SW480 (cell line): ENCODE data around the gene TMEM134.
"Not testable (repeated sequence)": the region's sequence is repeated elsewhere in the genome, so short reads cannot be mapped to it uniquely, and the experiment has no call there.

Experiments
- DNase-seq: peaks from one replicate; pipeline ENCODE4 v3.0.0-alpha.2; 2016; ENCODE audit warnings: low spot score

The TMEM134 gene

DNA sequence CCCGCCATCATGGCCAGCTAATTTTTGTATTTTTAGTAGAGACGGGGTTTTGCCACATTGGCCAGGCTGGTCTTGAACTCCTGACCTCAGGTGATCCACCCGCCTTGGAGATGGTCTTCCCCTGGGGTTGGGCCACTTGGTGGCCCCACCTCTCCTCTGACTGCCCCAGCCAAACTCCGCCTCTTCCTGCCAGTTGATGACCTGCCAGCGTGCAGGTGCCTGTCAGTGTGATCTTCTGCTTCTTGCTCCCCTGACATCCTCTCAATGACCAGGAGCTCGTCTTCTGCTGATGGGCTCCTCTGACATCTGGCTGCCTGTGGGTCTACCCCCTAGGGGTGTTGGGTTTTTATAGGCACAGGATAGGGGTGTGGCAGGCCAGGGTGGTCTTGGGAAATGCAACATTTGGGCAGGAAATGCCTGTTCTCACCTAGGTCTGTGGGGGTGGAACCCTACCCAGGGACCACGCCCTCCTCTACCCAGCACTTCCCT, 16.9 kb upstream of the TMEM134 start:
- DNase-seq, result peak; percentile 43

DNA sequence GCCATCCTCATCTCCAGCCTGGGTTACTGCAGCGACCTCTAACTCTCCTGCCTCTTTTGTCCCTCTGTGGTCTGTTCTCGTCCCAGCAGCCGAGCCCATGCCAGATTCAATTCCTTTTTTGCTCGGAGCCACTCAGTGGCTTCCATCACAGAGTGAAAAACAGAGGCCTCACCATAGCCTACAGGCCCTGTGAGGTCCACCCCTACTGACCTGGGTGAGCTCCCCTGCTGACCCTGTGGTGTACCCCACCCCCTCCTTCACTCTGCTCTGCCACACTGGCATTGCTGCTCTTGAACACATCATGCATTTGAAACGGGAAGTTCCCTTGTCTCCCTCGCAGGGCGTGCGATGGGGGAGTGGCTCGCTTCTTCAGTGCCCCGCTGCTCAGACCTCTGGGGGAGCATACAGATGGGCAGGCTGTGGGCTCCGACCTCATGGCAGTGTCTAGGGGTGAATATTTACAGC, 15.8 kb upstream of the TMEM134 start:
- DNase-seq, result no peak

DNA sequence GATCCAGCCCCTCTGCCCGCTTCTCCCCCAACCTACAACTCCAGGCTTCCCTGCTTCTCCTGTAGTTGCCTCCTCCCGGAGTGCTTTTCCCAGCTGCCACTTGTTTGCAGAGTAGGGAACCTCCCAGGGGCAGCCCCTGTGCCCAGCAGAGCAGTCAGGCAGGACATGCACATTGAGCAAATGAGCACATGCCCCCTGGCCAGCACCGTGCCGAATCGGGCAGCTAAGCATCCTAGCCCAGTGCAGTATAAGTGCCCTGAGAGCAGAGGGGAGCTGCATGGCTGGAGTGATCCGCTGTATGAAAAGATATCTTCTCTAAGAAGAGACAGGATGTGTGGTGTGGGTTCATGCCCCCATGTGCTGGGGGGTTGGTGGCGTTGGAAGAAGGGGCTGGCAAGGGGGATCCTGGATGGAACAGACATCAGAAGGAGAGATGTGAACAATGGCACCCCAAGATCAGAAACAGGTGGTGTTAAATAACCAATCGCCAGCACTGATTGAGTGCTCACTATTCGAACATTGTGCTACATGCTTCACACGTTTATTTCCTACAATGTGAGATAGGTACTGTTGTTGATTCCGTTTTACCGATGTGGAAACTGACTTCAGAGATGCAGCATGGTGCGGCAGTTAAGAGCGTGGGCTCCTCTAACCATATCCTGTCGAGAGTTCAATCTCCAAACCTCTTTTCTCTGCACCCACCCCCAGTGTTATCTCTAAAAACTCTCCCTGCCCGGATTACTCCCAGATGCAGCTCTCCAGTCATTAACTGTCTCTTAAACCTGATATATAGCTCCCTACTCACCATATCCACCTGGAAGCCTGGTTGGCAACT, 15.0 kb upstream of the TMEM134 start:
- no peak for DNase-seq

DNA sequence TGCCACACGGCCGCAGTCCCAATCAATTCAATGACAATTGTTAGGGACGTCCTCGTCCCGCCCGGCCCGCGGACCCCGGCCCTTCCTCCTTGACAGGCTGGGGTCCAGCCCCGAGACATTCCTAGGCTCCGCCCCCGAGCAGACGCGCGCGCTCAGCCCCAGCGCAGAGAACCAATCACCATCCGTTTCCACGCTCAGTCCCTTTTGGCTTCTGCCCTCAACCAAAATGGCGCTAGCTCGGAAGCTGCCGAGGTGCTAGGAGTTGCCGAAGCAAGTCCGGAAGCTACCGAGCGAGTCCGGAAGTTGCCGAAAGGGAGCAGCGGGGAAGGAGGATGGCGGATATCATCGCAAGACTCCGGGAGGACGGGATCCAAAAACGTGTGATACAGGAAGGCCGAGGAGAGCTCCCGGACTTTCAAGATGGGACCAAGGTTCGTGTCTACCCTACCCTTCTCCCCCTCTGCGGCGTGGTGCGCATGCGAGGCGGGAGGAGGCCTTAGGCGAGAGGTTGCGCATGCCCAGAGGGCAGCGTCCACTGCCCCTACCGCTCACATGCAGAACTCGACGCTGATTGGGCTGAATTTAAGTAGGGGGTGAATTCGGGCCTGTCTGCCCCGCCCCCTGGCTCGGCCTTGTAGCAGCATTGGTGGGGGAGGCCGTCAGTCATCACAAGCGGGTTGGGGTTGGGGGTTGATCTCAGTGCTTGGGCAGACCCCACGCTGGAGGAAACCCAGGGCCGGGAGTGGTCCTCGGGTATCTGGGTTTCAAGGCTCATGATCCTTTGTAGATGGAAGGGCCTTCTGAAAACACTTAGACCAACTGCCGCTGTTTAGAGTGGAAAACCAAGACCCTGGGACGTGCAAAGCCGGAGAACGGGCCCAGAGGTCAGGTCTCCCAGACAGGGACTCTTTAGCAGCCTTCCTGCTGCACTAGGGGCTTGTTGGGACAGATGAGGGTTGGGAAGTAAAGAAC, 14.1 kb upstream of the TMEM134 start, which contains the start of gene AIP:
AIP (plus strand) TSS at position 200 of the 972 bp plus-strand sequence; CDS start at position 333, 133 bp downstream.
- DNase-seq, result peak; percentile 97

DNA sequence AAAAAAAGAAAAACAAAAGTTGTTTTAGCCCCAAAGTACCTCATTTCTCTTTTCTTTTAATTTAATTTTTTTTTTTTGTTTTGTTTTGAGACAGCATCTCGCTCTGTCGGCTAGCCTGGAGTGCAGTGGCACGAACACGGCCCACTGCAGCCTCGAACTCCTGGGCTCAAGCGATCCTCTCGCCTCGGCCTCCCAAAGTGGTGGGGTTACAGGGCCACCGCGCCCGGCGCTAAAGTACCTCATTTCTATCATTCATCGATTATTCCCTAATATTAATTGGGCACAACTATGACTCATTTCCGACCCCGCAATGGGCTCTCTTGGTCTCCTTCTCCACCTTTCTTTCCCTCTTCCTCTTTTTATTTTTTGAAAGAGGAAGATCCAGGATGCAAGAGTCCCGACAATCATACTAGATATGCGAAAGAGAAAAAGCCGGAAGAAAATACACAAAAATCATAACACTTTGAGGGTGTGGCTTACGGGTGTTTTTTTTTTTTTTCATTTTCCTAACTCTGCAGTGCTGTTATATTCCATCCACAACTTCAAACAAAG, 13.3 kb upstream of the TMEM134 start:
- DNase-seq, result no peak

DNA sequence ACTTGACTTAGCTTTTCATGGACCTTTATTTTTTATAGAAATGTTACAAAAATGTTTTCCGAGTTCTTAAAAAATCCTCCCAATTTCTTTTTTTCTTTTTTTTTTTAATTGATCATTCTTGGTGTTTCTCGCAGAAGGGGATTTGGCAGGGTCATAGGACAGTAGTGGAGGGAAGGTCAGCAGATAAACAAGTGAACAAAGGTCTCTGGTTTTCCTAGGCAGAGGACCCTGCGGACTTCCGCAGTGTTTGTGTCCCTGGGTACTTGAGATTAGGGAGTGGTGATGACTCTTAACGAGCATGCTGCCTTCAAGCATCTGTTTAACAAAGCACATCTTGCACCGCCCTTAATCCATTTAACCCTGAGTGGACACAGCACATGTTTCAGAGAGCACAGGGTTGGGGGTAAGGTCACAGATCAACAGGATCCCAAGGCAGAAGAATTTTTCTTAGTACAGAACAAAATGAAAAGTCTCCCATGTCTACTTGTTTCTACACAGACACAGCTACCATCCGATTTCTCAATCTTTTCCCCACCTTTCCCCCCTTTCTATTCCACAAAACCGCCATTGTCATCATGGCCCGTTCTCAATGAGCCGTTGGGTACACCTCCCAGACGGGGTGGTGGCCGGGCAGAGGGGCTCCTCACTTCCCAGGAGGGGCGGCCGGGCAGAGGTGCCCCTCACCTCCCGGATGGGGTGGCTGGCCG, 8.4 kb upstream of the TMEM134 start:
- not testable (repeated sequence) for DNase-seq

DNA sequence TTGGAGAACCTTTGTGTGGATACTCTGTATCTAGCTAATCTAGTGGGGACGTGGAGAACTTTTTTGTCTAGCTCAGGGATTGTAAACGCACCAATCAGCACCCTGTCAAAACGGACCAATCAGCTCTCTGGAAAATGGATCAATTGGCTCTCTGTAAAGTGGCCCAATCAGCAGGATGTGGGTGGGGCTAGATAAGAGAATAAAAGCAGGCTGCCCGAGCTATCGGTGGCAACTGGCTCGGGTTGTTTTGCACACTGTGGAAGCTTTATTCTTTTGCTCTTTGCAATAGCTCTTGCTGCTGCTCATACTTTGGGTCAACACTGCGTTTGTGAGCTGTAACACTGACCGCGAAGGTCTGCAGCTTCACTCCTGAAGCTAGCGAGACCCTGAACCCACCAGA, 7.6 kb upstream of the TMEM134 start:
- not testable (repeated sequence) for DNase-seq

DNA sequence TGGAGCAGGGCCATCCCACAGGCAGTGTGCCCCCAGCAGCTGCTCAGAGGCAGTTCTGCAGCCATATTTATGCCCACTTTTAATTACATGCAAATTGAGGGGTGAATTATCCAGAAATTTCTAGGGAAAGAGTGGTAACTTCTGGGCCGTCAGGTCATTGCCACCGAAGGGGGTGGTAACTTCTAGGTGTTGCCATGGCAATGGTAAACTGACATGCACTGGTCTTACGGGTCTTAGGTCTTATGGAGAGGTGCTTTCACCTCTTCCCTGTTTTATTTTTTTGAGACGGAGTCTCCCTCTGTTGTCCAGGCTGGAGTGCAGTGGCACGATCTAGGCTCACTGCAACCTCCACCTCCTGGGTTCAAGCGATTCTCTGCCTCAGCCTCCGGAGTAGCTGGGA, 3.8 kb upstream of the TMEM134 start:
- no peak for DNase-seq

DNA sequence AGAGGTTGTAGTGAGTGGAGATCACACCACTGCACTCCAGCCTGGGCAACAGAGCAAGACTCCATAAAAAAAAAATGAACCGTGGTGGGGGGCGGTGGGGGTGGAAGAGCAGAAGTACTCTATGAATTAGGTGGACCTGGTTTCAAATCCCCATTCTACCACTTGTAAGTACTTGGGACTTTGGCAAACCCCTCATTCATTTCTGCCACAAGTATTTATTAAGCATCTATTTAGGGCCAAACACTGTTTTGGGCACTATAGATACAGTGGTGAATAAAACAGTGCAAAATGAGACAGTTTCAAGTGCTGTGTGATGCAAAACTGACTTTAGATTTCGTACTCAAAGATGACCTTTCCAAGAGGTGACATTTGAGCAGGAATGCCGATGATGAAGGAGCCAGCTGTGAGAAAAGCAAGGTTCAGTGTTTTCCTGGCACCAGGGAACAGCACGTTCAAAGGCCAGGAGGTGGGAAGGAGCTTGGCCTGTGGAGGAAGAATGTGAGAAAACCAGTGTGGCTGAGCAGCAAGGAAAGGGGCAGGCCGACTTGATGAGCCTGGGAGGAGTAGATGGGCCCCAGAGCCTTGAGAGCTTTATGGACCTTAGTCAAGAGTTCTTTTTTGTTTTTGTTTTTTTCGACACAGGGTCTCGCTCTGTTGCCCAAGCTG, 1.4 kb upstream of the TMEM134 start:
- DNase-seq, result no peak

DNA sequence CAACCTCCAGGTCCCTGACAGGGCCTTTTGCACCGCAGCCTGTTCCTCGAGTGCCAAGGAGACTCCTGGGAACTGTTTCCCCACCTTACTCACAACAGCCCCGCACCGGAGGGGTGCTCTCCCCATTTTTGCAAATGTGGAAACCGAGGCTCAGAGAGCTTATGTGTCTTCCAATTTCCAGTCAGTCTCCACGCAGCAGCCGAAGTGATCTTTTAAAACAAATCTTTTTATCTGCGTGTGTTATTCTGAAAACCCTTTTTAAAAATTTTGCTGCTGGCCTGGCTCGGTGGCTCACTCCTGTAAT, 409 bp upstream of the TMEM134 start:
- no peak for DNase-seq

DNA sequence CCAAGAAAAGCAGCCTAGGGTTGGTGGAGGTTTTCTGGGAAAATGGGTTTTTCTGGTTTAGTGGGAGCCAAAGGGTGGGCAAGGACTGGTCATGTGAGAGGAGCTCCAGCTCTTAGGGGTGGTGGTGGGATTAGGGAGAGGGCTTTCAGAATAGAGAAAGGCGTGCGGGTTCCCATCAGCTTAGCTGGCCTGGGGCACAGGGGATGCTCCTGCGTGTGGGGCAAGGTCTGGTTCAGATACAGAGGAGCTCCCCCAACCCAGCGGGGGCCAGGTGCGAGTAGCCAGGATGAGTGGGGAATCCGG, 644 bp downstream of the TMEM134 start:
- DNase-seq, result no peak

DNA sequence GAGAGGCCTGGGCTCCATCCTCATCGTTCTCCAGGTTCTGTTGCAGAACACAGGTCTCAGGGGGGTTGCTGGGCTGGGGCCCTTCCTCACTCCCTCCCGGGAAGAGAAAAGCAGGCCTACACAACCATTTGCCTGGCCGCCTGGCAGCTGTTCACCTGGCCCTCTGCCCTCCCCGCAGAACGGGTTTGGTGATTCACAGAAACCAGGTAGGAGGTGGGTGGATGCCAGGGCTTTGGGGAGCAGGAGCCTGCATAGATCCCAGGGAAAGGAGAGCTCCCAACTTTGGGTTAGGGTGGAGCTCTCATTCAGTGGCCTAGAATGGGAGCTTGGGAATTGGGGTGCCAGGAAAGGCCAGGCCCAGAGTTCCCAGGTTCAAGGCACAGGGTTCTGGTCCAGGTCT, 995 bp downstream of the TMEM134 start:
- peak; percentile 52 for DNase-seq

DNA sequence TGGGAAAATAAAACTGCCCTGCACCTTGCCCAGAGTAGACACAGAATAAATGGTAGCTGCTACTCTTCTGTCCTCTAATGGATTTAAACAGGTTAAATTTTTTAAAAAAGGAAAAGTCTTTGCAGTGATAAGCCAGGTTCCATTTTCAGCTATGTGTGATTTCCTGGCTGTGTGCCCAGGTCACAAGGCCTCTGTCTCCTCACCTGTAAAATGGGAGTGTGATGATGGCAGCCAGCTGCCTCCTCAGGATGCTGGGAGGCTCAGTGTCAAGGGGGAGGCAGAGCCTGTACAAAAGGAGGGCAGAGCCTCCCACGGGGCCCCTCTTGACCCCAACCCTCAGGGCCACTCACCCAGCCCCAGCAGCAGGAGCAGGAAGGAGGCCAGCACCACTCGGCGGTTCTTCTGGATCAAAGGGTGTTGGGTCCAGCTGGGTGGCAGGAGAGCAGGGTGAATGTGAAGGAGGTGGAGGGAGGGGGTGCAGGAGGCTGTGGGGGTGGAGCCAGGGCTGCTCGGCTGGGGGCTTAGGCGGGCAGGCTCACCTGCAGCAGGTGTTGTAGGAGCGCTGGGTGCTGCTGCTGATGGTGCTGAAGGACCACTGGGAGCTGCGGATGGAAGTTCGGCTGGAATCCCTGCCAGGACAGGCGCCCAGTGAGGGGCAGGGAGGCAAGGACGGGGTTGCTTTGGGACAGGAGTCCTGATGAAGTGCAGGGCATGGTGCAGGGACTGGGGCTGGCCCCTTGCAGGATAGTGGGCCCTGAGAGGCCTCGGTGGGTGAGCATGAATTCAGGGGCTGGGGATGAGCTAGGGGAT, 1.9 kb downstream of the TMEM134 start:
- no peak for DNase-seq

DNA sequence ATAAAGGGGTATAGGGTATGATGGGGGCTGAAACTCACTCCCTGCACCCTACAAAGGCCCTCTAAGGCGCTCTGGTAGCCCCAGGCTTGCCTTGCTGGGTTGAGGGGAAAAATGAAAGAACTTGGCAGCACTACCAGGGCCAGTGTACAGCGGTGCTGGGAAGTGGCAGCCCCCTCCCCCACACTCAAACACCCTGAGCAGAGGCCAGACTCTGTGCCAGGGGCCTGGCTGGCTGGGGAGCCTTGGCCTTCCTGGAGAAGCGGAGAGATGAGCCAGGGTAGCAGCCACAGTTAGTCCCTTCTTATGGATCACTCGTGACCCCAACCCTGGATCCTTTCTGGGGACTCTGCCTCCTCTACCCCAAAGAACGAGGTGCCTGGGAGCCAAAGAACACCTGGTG, 2.7 kb downstream of the TMEM134 start:
- no peak for DNase-seq

DNA sequence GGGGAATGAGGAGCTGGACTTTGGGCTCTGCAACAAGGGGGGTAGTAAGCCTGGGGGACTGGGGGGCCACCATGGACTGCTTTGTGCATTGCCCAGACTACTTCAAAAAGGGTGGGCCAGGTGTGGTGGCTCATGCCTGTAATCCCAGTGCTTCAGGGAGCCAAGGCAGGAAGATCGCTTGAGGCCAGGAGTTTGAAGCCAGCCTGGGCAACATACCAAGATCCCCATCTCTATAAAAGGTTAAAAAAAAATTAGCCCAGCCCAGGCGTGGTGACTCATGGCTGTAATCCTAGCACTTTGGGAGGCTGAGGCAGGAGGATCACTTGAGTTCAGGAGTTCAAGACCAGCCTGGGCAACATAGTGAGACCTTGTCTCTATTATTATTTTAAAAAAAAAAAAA, 3.5 kb downstream of the TMEM134 start:
- DNase-seq, result not testable (repeated sequence)

DNA sequence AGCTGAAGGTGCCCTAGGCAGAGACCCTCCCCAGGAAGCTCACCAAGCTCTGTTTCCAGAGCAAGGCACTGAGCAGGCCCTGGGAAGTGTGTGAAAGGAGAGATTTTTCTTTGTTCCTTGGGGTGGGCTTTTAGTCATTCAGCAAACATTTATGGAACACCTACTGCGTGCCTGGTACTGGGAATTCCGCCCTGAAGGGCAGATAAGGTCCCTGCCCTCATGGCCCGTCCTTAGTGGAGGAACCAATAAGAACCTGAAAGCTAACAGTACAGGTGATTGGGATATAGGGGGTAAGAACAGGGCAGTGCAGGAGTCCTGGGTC, 3.9 kb downstream of the TMEM134 start:
- DNase-seq, result no peak

DNA sequence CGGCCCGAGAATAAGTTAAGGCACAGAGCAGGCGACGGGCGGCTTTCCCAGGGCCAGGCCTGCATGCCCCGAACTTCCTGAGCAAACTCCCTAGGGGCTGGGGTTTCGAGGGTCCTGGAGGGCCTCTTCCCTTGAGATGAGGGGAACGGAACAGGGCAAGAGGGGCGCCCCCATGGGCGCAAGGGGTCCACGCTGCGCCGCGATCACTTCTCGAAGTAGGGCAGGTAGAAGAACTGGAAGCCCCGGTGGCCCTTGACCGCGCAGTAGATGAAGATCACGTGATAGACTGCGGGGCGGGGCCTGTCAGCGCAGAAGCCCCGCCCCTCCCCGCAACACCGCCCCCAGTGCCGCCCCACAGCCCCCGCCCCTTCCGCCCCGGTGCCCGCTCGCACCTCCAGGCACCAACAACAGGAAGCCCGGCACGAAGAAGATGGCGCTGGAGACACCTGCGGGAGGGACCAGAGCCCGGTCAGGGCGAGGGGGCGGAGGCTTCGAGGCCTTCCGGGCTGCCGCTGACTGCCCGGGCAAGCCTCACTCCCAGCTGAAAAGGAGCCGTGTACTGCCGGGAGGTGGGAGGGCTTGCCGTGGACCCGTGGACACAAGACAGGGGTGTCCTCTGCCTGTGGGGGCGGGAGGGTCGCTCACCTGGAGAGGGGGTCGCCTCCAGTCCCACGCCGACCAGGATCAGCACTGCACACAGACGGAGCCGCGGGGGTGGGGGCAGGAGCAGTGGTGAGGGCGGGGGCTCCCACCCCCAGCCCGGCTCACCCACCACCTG, 4.5 kb downstream of the TMEM134 start:
- peak; percentile 96 for DNase-seq

DNA sequence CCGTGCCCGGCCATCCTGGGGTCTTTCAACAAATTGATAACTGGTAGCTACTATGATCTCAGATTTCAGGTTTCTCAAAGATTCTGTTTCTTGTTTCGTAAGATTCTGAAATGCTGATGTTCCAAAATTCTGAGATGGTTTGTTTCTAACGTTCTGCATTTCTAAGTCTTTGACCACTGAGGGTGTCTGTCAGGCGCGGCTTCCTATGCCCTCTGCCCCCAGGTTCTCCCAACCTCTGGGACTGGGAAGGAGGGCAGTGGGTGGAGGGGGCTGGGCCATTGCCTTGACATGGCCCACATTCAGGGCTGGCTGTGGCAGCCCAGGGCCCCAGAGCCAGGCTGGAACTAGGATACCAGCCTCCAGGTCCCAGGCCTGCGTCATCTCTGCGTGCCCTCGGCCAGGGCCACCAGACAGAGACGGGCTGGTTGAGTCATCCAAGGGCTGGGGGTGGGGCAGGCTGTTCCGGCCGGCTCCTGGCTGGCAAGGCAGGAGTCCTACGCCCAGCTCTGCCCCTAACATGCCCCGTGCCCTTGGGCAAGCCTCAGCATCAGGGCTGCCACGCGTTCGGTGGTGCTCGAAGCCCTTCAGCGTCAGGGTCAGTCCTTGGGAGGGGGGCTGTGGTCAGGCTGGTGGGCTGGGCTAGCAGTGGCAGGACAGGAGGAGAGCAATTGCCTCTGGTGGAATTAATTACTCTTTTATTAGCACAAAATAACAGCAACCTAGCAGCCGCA, 5.2 kb downstream of the TMEM134 start:
- DNase-seq, result peak; percentile 91

DNA sequence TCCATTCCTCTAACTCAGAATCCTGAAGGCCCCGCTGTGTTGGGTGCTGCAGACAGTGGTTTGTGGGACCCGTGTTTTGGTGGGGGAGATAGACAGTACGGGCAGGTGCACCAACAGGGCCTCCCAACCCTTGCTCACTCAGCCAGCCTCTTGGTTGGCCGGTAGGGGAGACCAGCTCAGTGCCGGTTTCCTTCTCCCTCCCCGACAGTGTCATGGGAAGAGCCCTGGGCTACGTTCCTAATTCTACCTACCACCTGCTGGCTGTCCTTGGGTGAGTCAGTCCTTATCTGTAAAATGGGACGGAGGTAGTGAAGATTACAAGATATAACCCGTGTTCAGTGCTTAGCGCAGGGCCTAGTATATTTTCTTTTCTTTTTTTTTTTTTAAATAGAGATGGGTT, 5.9 kb downstream of the TMEM134 start:
- DNase-seq, result no peak
